GM12892 (cell line): Measurements from ENCODE around the gene HDAC4.

ENCODE experiments used
- POLR2A ChIP-seq: IDR thresholded peaks from 2 replicates; pipeline ENCODE4 v1.6.1; 2011; ENCODE audit warnings: low read depth, low read length, control low read depth
- POLR2AphosphoS5 ChIP-seq: IDR thresholded peaks from 2 replicates; pipeline ENCODE4 v1.6.1; 2011; ENCODE audit warnings: low read depth, low read length, control low read depth

GRCh38 chr2:239002954-239003623 is 397.7 kb downstream of the HDAC4 start:
- no peak for TF ChIP-seq POLR2A
- no peak for TF ChIP-seq POLR2AphosphoS5
